ENCODE results near the gene CREBL2. TPM values are rescaled to one million over a fixed set of nuclear protein-coding genes. Genes with fewer than 3 reads are reported as not detected.

Gene CREBL2
- total RNA-seq, 1 donor from 2014 or later = 31.9 TPM

DNA sequence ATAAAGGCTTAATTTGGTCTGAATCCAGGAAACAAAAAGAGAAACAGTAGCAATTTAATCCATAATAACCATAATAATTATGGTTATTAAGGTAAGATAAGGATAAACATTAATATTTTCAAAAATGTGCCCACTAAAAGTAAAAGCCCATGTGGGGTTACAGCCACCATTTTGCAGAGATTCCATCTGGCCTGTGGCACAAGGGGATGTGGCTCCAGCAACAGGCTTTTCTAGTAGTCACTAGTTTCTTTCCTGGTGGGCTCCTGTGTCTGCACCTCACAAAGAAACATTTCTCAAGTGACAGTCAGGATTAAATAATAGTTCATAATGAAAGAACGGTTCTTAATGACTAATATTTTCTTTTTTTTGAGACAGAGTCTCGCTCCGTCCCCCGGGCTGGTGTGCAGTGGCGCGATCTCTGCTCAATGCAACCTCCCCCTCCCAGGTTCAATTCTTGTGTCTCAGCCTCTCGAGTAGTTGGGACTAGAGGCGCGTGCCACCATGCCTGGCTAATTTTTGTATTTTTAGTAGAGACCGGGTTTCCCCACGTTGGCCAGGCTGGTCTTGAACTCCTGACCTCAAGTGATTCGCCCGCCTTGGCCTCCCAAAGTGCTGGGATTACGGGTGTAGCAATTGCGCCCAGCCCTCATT is 52.1 kb downstream of the CREBL2 start:
- peaks cover 6% of the 10 kb centered on the region for H3K4me1 Mint-ChIP-seq (ENCODE audit: low read depth, unreplicated experiment)
- H3K27ac Mint-ChIP-seq (ENCODE audit: unreplicated experiment) = no peak overlapping the region
- H3K9me3 Mint-ChIP-seq (ENCODE audit: unreplicated experiment) = no peaks in the 10 kb centered on the region
- DNase-seq = no peak
- TF ChIP-seq, protein P1, sequence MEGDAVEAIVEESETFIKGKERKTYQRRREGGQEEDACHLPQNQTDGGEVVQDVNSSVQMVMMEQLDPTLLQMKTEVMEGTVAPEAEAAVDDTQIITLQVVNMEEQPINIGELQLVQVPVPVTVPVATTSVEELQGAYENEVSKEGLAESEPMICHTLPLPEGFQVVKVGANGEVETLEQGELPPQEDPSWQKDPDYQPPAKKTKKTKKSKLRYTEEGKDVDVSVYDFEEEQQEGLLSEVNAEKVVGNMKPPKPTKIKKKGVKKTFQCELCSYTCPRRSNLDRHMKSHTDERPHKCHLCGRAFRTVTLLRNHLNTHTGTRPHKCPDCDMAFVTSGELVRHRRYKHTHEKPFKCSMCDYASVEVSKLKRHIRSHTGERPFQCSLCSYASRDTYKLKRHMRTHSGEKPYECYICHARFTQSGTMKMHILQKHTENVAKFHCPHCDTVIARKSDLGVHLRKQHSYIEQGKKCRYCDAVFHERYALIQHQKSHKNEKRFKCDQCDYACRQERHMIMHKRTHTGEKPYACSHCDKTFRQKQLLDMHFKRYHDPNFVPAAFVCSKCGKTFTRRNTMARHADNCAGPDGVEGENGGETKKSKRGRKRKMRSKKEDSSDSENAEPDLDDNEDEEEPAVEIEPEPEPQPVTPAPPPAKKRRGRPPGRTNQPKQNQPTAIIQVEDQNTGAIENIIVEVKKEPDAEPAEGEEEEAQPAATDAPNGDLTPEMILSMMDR (IDR thresholded peaks at IDR 0.05; ENCODE audit: partially characterized antibody, unreplicated experiment) = no peak
- H3K4me3 Mint-ChIP-seq (ENCODE audit: unreplicated experiment) = no peak overlapping the region
- no peaks in the 10 kb centered on the region for H3K36me3 Mint-ChIP-seq (ENCODE audit: unreplicated experiment)
- H3K27me3 Mint-ChIP-seq (ENCODE audit: unreplicated experiment) = peaks cover 2% of the 10 kb centered on the region

DNA sequence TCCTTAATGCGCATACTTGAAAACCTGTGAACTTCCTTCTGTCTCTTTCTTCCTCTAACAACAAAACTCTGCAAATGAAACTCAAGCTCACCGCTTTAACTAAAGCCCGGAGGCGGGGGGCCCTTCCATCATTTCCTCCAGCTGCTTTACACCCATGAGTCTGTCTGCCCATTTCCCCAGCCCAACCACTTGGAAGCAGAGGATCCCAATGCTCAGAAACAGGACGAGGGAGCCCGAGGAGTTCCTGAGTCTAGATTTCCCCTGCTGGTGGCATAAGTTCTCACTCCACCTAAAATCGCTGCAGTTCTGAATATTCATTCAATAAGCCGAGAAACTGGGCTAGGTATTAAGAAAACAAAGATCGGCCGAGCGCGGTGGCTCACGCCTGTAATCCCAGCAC is 53.5 kb downstream of the CREBL2 start:
- no peaks in the 10 kb centered on the region for H3K9me3 Mint-ChIP-seq (ENCODE audit: unreplicated experiment)
- no peak overlapping the region for H3K27ac Mint-ChIP-seq (ENCODE audit: unreplicated experiment)
- no peaks in the 10 kb centered on the region for H3K36me3 Mint-ChIP-seq (ENCODE audit: unreplicated experiment)
- H3K27me3 Mint-ChIP-seq (ENCODE audit: unreplicated experiment) = peaks cover 4% of the 10 kb centered on the region
- TF ChIP-seq, protein P1 (IDR thresholded peaks at IDR 0.05; ENCODE audit: partially characterized antibody, unreplicated experiment) = no peak
- no peak overlapping the region for H3K4me3 Mint-ChIP-seq (ENCODE audit: unreplicated experiment)
- peaks cover 6% of the 10 kb centered on the region for H3K4me1 Mint-ChIP-seq (ENCODE audit: low read depth, unreplicated experiment)
- no peak for DNase-seq

- Mint-ChIP-seq H3K27ac (ENCODE audit: unreplicated experiment) (no peak overlapping the region), H3K36me3 (ENCODE audit: unreplicated experiment) (no peaks in the 10 kb centered on the region), H3K27me3 (ENCODE audit: unreplicated experiment) (peaks cover 2% of the 10 kb centered on the region), H3K4me3 (ENCODE audit: unreplicated experiment) (no peak overlapping the region), H3K4me1 (ENCODE audit: low read depth, unreplicated experiment) (peaks cover 6% of the 10 kb centered on the region), H3K9me3 (ENCODE audit: unreplicated experiment) (no peaks in the 10 kb centered on the region)
- DNase-seq = no peak
- TF ChIP-seq, protein P1 (IDR thresholded peaks at IDR 0.05; ENCODE audit: partially characterized antibody, unreplicated experiment) = no peak
These were observed 56.3 kb downstream of the CREBL2 start for GRCh38 chr12:12668005-12668404.

GRCh38 chr12:12669020-12669419 is 57.3 kb downstream of the CREBL2 start:
- Mint-ChIP-seq H3K27ac (ENCODE audit: unreplicated experiment) (no peak overlapping the region), H3K36me3 (ENCODE audit: unreplicated experiment) (no peaks in the 10 kb centered on the region), H3K27me3 (ENCODE audit: unreplicated experiment) (peaks cover 2% of the 10 kb centered on the region), H3K9me3 (ENCODE audit: unreplicated experiment) (no peaks in the 10 kb centered on the region), H3K4me1 (ENCODE audit: low read depth, unreplicated experiment) (peaks cover 6% of the 10 kb centered on the region), H3K4me3 (ENCODE audit: unreplicated experiment) (no peak overlapping the region)
- TF ChIP-seq, protein P1 (IDR thresholded peaks at IDR 0.05; ENCODE audit: partially characterized antibody, unreplicated experiment) = no peak
- no peak for DNase-seq

DNA sequence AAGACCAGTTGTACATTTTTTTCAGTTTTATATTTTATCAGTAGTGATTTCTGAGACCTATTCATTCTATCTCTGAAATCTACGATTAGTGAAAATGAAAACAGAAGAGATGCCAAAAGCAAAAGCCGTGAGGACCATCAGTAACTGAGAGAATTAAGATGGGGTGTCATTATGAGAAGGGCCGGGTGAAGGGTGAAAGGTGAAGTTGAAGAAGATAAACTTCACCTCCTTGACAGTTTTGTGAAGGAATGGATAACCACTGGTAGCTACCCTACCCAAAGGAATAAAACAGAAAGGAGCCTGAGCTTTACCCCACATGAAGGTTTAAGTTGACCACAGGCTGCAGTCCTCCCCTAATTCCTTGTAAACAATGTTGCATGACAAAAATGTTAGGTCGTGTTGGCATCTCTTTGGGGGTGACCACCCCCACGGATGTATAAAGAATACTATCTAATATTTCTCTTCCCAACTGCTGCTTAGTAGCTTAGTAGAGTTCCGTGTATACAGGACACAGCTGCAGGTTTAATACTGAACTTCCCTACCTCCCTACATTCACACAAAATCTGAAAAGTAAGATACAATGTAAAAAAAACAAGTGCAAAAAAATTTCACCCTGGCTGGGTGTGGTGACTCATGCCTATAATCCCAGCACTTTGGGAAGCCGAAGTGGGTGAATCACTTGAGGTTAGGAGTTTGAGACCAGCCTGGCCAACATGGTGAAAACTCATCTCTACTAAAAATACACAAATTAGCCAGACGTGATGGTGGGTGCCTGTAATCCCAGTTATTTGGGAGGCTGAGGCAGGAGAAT is 60.4 kb downstream of the CREBL2 start:
- Mint-ChIP-seq H3K36me3 (ENCODE audit: unreplicated experiment) (peaks cover 7% of the 10 kb centered on the region), H3K4me3 (ENCODE audit: unreplicated experiment) (no peak overlapping the region), H3K4me1 (ENCODE audit: low read depth, unreplicated experiment) (peaks cover 2% of the 10 kb centered on the region), H3K27me3 (ENCODE audit: unreplicated experiment) (peaks cover 2% of the 10 kb centered on the region), H3K9me3 (ENCODE audit: unreplicated experiment) (no peaks in the 10 kb centered on the region), H3K27ac (ENCODE audit: unreplicated experiment) (no peak overlapping the region)
- DNase-seq = no peak
- TF ChIP-seq, protein P1 (IDR thresholded peaks at IDR 0.05; ENCODE audit: partially characterized antibody, unreplicated experiment) = no peak

Data from glutamatergic neuron (in vitro differentiated cells).